CD4-positive, alpha-beta T cell treated with Interleukin-6 at 100 ng/mL for 8 hours (primary cell): ENCODE results near the gene HID1.
A peak's percentile ranks its signal among the peaks of the same experiment; 100 is the strongest.
"Not testable (repeated sequence)": the region's sequence is repeated elsewhere in the genome, so short reads cannot be mapped to it uniquely, and the experiment has no call there.

Source experiments
- DNase-seq: peaks from one replicate; pipeline ENCODE4 v3.0.0-alpha.2; 2020; ENCODE audit warnings: mixed read lengths, low spot score

HID1 gene

DNA sequence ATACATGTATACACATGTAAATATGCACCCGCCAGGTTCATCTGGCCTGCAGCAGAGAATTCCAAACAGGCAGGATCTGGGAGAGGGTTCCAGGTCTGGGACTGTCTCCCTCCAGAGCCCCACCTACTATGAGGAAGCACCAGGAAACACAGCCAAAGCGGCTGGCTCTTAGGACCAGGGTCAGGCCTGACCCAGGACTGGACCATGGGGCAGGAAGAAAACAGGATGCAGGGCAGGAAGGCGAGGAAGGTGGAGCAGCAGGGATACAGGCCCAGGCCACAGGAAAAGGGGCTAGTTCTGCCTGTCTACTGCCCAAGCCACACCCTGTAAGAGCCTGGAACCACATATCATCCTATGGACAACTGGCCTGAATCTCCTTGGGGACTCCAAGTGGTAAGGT, 2.2 kb downstream of the HID1 start:
- DNase-seq, result no peak

- not testable (repeated sequence) for DNase-seq
Measured at GRCh38 chr17:74969501-74969900, 3.1 kb downstream of the HID1 start.

DNA sequence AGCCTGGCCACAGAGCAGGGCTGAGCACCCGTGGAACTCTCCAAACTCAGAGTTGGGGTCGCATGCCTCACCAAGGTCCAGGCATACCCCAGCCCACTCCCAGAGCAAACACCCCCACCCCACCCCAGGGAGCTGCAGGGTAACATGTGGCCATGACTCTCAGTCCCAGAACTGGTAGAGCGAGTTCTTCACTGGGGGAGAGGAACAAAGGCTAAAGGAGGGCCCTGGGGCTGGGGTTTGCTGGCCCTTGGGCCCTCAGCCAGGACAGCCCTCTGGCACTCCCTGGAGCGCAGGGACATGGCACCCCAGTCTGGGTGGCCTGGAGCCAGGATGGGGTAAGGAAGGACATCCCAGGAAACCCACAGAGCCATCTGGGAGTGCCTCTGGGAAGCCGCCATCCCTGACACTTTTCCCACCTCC, 4.2 kb downstream of the HID1 start:
- DNase-seq, result no peak

DNA sequence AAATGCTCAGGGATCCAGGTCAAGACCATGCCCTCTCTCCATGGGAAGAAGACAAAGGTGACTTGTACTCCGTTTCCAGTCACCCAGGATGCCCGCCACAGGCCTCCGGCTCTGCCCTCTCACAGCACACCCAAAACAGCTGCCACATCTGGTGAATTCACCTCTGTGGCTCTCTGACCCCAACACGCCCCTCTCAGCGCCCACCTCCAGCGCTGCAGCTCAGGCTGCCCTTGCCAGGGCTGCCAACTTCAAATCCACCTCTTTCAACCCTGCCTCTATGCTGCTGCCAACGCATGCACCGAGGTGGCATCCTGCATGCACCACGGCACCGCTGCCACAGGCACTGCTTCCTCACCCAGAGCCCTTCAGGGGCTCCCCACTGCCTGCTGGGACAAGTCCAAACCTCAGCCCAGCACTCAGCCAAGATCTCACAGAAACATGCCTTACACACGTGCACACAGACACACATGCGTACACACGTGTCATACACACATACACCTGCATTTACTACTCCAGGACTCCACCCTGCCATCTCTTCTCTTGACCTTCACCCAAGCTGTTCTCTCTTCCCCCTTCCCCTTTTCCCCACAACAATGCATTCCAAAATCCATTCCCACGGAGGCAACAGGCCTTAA, 7.5 kb downstream of the HID1 start:
- no peak for DNase-seq

DNA sequence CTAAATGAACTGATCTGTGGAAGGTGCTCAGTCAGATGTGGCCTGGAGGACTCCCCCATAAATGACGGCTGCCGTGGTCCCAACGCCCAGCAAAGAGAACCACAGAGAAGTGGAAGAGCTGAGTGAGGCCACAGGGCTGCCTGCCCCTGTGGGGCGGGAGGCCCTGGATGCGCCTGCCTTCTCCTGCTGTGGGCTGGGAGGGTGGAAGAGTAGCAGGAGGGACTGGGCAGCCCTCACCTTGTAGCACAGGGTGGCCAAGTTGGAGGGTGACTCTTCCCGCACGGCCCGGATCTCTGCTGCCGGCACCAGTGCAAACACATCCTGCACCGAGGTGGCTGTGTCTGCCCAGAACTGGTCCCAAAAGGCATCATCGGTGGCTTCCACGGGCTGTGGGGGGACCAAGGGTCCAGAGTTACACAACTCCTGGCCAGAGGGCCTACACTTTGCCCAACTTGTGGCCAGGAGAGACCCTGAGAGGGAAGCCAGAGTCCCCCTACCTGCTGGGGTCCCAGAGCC, 8.3 kb downstream of the HID1 start:
- DNase-seq, result no peak

GRCh38 chr17:74963656-74964055, 8.9 kb downstream of the HID1 start:
- no peak for DNase-seq

DNA sequence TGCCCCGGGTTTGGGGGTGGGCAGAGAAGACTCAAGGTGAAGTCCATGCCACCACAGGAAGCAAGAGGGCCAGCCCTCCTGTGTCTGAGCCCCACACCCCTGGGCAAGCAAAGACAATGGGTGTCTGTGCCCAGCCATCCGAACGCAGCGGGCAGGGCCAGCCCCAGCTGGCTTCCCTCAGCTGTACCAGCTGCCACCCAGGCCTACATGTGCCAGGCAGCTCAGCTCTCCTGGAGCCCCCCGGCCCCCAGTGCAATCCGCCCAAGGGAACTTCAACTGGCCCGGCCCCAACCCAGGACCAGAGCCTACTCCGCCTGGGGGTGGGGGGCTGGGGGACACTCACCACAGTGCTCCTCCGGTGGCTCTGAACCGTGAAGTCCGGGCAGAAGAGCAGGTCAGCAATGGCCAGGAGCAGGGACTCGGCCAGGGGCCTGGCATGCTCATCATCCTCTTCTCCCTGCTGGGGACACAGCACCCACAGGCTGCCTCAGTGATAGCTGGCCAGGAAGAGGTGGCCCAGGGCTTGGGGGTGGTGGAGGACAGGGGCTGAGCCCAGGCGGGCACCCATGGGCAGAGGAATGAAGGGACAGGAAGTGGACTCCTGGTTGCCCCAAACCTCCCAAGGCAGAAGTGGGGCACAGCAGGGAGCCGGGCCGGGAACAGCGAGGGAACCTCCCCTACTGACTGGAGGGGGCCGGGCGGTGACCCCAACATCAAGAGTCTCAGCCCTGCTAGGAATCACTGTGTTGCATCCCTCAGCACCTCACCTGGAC, 9.8 kb downstream of the HID1 start:
- no peak for DNase-seq

DNA sequence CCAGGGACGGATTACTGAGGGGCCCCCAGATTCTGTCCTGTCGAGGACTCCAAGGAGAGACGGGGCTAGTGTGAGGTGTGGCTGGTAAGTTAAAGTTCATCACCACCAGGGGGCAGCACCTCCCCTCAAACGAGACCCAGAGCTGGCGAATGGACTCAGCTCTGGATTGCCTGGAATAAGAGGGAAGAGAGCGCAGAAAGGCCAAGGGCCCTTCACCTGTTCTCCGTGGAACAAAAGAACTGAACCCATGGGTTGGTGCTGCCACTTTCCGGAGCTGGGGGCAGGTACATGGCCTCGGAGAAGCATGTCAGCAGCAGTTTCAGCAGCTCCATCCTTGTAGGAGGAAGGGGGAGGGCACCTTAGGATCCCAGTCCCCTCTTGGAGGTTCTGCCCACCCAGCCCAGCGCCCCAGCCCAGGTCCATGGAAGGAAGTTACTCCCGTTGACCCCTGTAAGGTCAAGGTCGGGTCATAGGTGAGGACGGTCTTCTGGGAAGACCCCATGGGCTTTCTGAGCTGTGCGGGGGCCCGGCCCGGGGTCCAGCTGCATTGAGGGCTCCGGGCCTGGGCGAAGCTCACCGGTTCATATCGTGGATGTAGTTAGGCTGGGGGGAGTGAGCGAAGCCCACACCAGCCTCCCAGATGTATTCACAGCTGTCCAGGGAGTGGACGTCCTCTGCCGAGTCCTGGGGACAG, 10.8 kb downstream of the HID1 start:
- peak; percentile 80 for DNase-seq

GRCh38 chr17:74960570-74961342, 11.8 kb downstream of the HID1 start:
- peak; percentile 33 for DNase-seq

GRCh38 chr17:74959826-74960515, 12.6 kb downstream of the HID1 start:
- DNase-seq, result no peak

GRCh38 chr17:74957935-74958740, 14.4 kb downstream of the HID1 start:
- DNase-seq, result peak; percentile 66

GRCh38 chr17:74956093-74956492, 16.5 kb downstream of the HID1 start:
- DNase-seq, result no peak

- no peak for DNase-seq
Measured at GRCh38 chr17:74954665-74955421, 17.7 kb downstream of the HID1 start.

- no peak for DNase-seq
Measured at GRCh38 chr17:74954115-74954514, 18.4 kb downstream of the HID1 start.

DNA sequence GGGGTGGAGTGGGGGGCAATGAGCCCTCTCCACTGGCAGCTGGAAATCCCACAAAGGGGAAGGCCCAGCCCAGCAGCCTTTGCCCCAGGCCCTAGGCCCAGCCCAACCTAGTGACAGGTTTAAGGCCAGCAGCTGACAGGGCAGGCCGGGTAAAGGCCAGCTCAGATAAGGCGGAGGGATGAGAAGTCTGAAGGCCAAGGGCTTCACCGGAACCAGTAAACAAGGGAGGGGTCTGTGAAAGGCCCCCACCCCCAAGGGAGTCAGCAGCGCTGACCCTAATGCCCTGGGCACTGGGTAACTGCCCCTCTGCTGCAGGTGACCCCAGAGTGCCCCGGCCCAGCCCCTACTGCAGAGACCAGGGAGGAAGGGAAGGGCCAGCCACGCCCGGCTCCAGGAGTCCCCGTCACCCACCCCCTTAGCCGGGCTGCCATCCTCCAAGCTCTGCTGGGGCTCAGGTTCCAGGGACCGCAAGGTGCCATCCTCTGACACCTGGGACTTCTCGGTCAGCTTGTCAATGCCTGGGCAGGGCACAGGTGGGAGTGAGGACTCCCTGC, 19.3 kb downstream of the HID1 start:
- no peak for DNase-seq

GRCh38 chr17:74952431-74953133, 20.0 kb downstream of the HID1 start:
- DNase-seq, result no peak

GRCh38 chr17:74951680-74952421, 20.7 kb downstream of the HID1 start:
- no peak for DNase-seq

- no peak for DNase-seq
Measured at GRCh38 chr17:74951065-74951464, 21.5 kb downstream of the HID1 start.
